IMR-90 (cell line): ENCODE measurements around the gene CIAO3. TPM values are rescaled to one million over a fixed set of nuclear protein-coding genes. Genes with fewer than 3 reads are reported as not detected.

Source experiments
- ATAC-seq: fragments of 200-7000 bp; cut with Tn5 transposase; 2 replicates; pipeline ENCODE4 v1.9.1; 2020; ENCODE audit warnings: low read depth, mild to moderate bottlenecking, moderate library complexity
- BruUV-seq: library from RNA; stranded (reverse); fragments of 400-500 nt; replicated peaks from 2 replicates; lab custom pipeline; 2021; lab: Mats Ljungman, UMichigan
- CTCF ChIA-PET: fragments of 300-600 bp; formaldehyde crosslinking; extraction: SDS; loops from one replicate; lab custom pipeline; 2021; ENCODE audit warnings: antibody characterized with exemption; lab: Yijun Ruan, JAX
- POLR2A ChIA-PET: fragments of 300-600 bp; sonication (Branson Sonifier 250); formaldehyde crosslinking; loops from one replicate; lab custom pipeline; 2022; ENCODE audit warnings: antibody characterized with exemption; ENCODE audit not compliant: unreplicated experiment; lab: Charles Lee
- DNase-seq: peaks from one replicate; pipeline ENCODE4 v3.0.0; 2013
- H2AFZ ChIP-seq: replicated peaks from 2 replicates; pipeline ENCODE3; 2013; ENCODE audit warnings: low read length, mild to moderate bottlenecking; ENCODE audit not compliant: poor library complexity
- H2AK5ac ChIP-seq: 2 replicates; pipeline ENCODE4 v1.6.1; 2013; ENCODE audit warnings: low read depth, low read length, inconsistent platforms
- H2AK9ac ChIP-seq: replicated peaks from 2 replicates; pipeline ENCODE3; 2013; ENCODE audit warnings: mild to moderate bottlenecking, low read depth, low read length, moderate library complexity; ENCODE audit not compliant: poor library complexity
- H2BK120ac ChIP-seq: 2 replicates; pipeline ENCODE4 v1.6.1; 2013; ENCODE audit warnings: low read depth, low read length, inconsistent platforms
- H2BK15ac ChIP-seq: 3 replicates; pipeline ENCODE4 v1.6.1; 2013; ENCODE audit warnings: low read depth, low read length, inconsistent platforms
- H2BK20ac ChIP-seq: 2 replicates; pipeline ENCODE4 v1.6.1; 2013; ENCODE audit warnings: low read depth, mild to moderate bottlenecking, inconsistent platforms, low read length, moderate library complexity
- H2BK5ac ChIP-seq: 2 replicates; pipeline ENCODE4 v1.6.1; 2013; ENCODE audit warnings: mild to moderate bottlenecking, low read depth, low read length, inconsistent platforms; ENCODE audit not compliant: poor library complexity, severe bottlenecking
- H3K14ac ChIP-seq: replicated peaks from 2 replicates; pipeline ENCODE4 v1.6.1; 2013; ENCODE audit warnings: low read depth, low read length, inconsistent platforms
- H3K18ac ChIP-seq: 2 replicates; pipeline ENCODE4 v1.6.1; 2013; ENCODE audit warnings: low read depth, low read length, control low read depth
- H3K23ac ChIP-seq: 2 replicates; pipeline ENCODE4 v1.6.1; 2013; ENCODE audit warnings: low read depth, low read length, inconsistent platforms
- H3K27ac ChIP-seq: 2 replicates; pipeline ENCODE4 v1.5.1; 2013; ENCODE audit warnings: mild to moderate bottlenecking, control low read depth, low read length; ENCODE audit not compliant: insufficient read depth
- H3K27me3 ChIP-seq: 2 replicates; pipeline ENCODE4 v1.6.1; 2013; ENCODE audit warnings: low read length; ENCODE audit not compliant: control insufficient read depth, insufficient read depth
- H3K36me3 ChIP-seq: 2 replicates; pipeline ENCODE4 v1.6.1; 2013; ENCODE audit warnings: low read length, mixed read lengths; ENCODE audit not compliant: control insufficient read depth, insufficient read depth
- H3K4ac ChIP-seq: 2 replicates; pipeline ENCODE4 v1.6.1; 2013; ENCODE audit warnings: low read depth, low read length, inconsistent platforms
- H3K4me1 ChIP-seq: 2 replicates; pipeline ENCODE4 v1.6.1; 2013; ENCODE audit warnings: low read length, mixed read lengths; ENCODE audit not compliant: control insufficient read depth, insufficient read depth
- H3K4me2 ChIP-seq: 2 replicates; pipeline ENCODE4 v1.6.1; 2013; ENCODE audit warnings: low read depth, mild to moderate bottlenecking, control low read depth, low read length, moderate library complexity
- H3K4me3 ChIP-seq: 2 replicates; pipeline ENCODE4 v1.5.1; 2013; ENCODE audit warnings: low read depth, mild to moderate bottlenecking, control low read depth, low read length, moderate library complexity; ENCODE audit not compliant: insufficient read depth
- H3K56ac ChIP-seq: 2 replicates; pipeline ENCODE4 v1.6.1; 2013; ENCODE audit warnings: low read length, inconsistent platforms; ENCODE audit not compliant: insufficient read depth; ENCODE audit errors: extremely low read depth
- H3K79me1 ChIP-seq, 2 experiments: 2 replicates each; pipeline ENCODE4 v1.6.1; 2013; ENCODE audit warnings: low read length in 2 of 2, inconsistent platforms in 1 of 2, low read depth in 1 of 2
- H3K9ac ChIP-seq: 2 replicates; pipeline ENCODE4 v1.6.1; 2013; ENCODE audit warnings: low read depth, low read length, control low read depth
- H3K9me1 ChIP-seq: 2 replicates; pipeline ENCODE4 v1.6.1; 2013; ENCODE audit warnings: low read length, inconsistent platforms; ENCODE audit not compliant: insufficient read depth
- H3K9me3 ChIP-seq: 2 replicates; pipeline ENCODE4 v1.6.1; 2013; ENCODE audit warnings: low read length; ENCODE audit not compliant: control insufficient read depth, insufficient read depth
- H4K20me1 ChIP-seq: 2 replicates; pipeline ENCODE4 v1.6.1; 2013; ENCODE audit warnings: low read length, inconsistent platforms; ENCODE audit not compliant: insufficient read depth
- H4K5ac ChIP-seq: 2 replicates; pipeline ENCODE4 v1.6.1; 2013; ENCODE audit warnings: mild to moderate bottlenecking, low read depth, low read length, control low read depth
- H4K8ac ChIP-seq, 2 experiments: 2 replicates each; pipeline ENCODE4 v1.6.1; 2013; ENCODE audit warnings: low read depth in 2 of 2, low read length in 2 of 2, control low read depth in 1 of 2, inconsistent platforms in 1 of 2
- H4K91ac ChIP-seq: 2 replicates; pipeline ENCODE4 v1.6.1; 2013; ENCODE audit warnings: low read depth, low read length, inconsistent platforms; ENCODE audit not compliant: insufficient read depth
- BHLHE40 ChIP-seq: fragments of 150-350 bp; IDR thresholded peaks from 2 replicates; pipeline ENCODE4 v1.6.1; 2016; ENCODE audit warnings: mild to moderate bottlenecking, low read depth, low read length
- CEBPB ChIP-seq: IDR thresholded peaks from 2 replicates; pipeline ENCODE4 v1.6.1; 2012; ENCODE audit warnings: low read depth, low read length, improper control_type of control experiment
- CHD1 ChIP-seq: IDR thresholded peaks from 2 replicates; pipeline ENCODE4 v1.6.1; 2012; ENCODE audit warnings: low read depth, low read length, improper control_type of control experiment
- ELK1 ChIP-seq: fragments of 150-350 bp; IDR thresholded peaks from 2 replicates; pipeline ENCODE4 v1.6.1; 2016; ENCODE audit warnings: low read depth, mild to moderate bottlenecking, low read length, moderate library complexity, borderline replicate concordance
- FOS ChIP-seq: fragments of 150-350 bp; IDR thresholded peaks from 2 replicates; pipeline ENCODE4 v1.6.1; 2016; ENCODE audit warnings: low read depth, low read length
- MAFK ChIP-seq: IDR thresholded peaks from 2 replicates; pipeline ENCODE4 v1.6.1; 2012; ENCODE audit warnings: low read depth, low read length, improper control_type of control experiment
- MAZ ChIP-seq: IDR thresholded peaks from 2 replicates; pipeline ENCODE4 v1.6.1; 2012; ENCODE audit warnings: low read depth, mild to moderate bottlenecking, low read length, improper control_type of control experiment, moderate library complexity, borderline replicate concordance
- MXI1 ChIP-seq: IDR thresholded peaks from 2 replicates; pipeline ENCODE4 v1.6.1; 2012; ENCODE audit warnings: low read depth, mild to moderate bottlenecking, low read length, moderate library complexity, borderline replicate concordance
- NFE2L2 ChIP-seq: fragments of 150-350 bp; IDR thresholded peaks from 2 replicates; pipeline ENCODE4 v1.6.1; 2016; ENCODE audit warnings: low read depth, mild to moderate bottlenecking, low read length
- RAD21 ChIP-seq: IDR thresholded peaks from 2 replicates; pipeline ENCODE4 v1.6.1; 2012; ENCODE audit warnings: low read length, improper control_type of control experiment
- RFX5 ChIP-seq: IDR thresholded peaks from 2 replicates; pipeline ENCODE4 v1.8.0; 2012; ENCODE audit warnings: low read depth, mild to moderate bottlenecking, low read length, moderate library complexity
- SMC3 ChIP-seq: fragments of 150-350 bp; IDR thresholded peaks from 2 replicates; pipeline ENCODE4 v1.6.1; 2016; ENCODE audit warnings: low read depth, mild to moderate bottlenecking, antibody characterized with exemption, low read length, moderate library complexity
- USF2 ChIP-seq: fragments of 150-350 bp; IDR thresholded peaks from 2 replicates; pipeline ENCODE4 v1.6.1; 2017; ENCODE audit warnings: mild to moderate bottlenecking, antibody characterized with exemption, low read length, low read depth
- WGBS, 2 experiments: methylation state at CpG; one replicate each; pipeline versions ENCODE4 v1.1.5 to v1.1.7; 2013; ENCODE audit warnings: missing lambda C conversion rate in 2 of 2; ENCODE audit not compliant: insufficient read length in 1 of 2; ENCODE audit errors: extremely low coverage in 2 of 2; 5-methylcytosine and 5-hydroxymethylcytosine counted together
- dilution Hi-C: fragments of 300-500 bp; cut with HindIII; formaldehyde crosslinking; loops from one replicate; pipeline ENCODE4 v1.14.3; 2018; ENCODE audit warnings: low sequenced_read_pairs; ENCODE audit not compliant: unreplicated experiment
- in situ Hi-C: fragments of 300-500 bp; cut with MboI; formaldehyde crosslinking; loops from 3 replicates; pipeline ENCODE4 v1.14.3; 2019; ENCODE audit warnings: low sequenced_read_pairs, inconsistent platforms, mixed read lengths
- intact Hi-C: fragments of 100-400 bp; cut with micrococcal nuclease; formaldehyde crosslinking; loops from 2 replicates; pipeline ENCODE4 v1.10.0; 2022
- polyA plus RNA-seq, 3 experiments: library from polyadenylated mRNA; depleted of rRNA; stranded (reverse); fragments of >200 nt; gene quantifications; 2 replicates each; pipeline ENCODE4 v1.2.3, GENCODE V29; 2012; ENCODE audit warnings: low replicate concordance in 1 of 3
- total RNA-seq: library from RNA; depleted of rRNA; stranded (reverse); fragments of >200 nt; gene quantifications from 2 replicates; pipeline ENCODE4 v1.2.3, GENCODE V29; 2012
- TF ChIP-seq, protein P1 (sequence below): conservative IDR thresholded peaks from 2 replicates; pipeline ENCODE4 v1.5.1; 2012; ENCODE audit warnings: mild to moderate bottlenecking, low read depth, low read length, improper control_type of control experiment

Gene CIAO3
- total and polyA plus RNA-seq, 2 of the 4 experiments (the other 2 are of a cell fraction): 17.0 to 20.2 TPM

- WGBS, 2 experiments: 1% methylated on average over 15 of the region's 64 CpGs; no CpG with 5 or more reads in 1 of the 2 experiments
- no TSS peak for BruUV-seq
- ChIA-PET CTCF (no interaction called here), POLR2A (no interaction called here)
- Histone ChIP-seq H3K27ac (no peak overlapping the region), H2BK120ac (no peak overlapping the region), H3K36me3 (no peaks in the 10 kb centered on the region), H4K20me1 (peaks cover 4% of the 10 kb centered on the region; the same call in 1 of the 2 replicates), H3K9me1 (peaks cover 7% of the 10 kb centered on the region), H4K91ac (no peak overlapping the region), H3K23ac (no peak overlapping the region), H2BK15ac (no peak overlapping the region), H4K8ac (no peak overlapping the region), H2AFZ (no peak overlapping the region), H2BK20ac (no peak overlapping the region), H3K4ac (no peak overlapping the region), H4K5ac (no peak overlapping the region), H3K9me3 (no peaks in the 10 kb centered on the region; the same call in 1 of the 2 replicates), H3K18ac (no peak overlapping the region), H3K79me1 (peaks cover 5 to 7% of the 10 kb centered on the region in 2 experiments; a peak in 3 of 4 replicates), H2AK5ac (no peak overlapping the region), H3K4me3 (no peak overlapping the region), H3K14ac (no peak overlapping the region), H3K4me2 (no peak overlapping the region), H3K27me3 (peaks cover 53% of the 10 kb centered on the region), H2AK9ac (no peak overlapping the region), H3K4me1 (peaks cover 7% of the 10 kb centered on the region; the same call in 1 of the 2 replicates), H3K56ac (no peak overlapping the region), H3K9ac (no peak overlapping the region), H2BK5ac (no peak overlapping the region)
- TF ChIP-seq FOS (no peak), NFE2L2 (no peak), MXI1 (no peak), RFX5 (no peak), MAZ (no peak), BHLHE40 (no peak), RAD21 (no peak), ELK1 (no peak), CHD1 (no peak), USF2 (no peak), CEBPB (no peak), SMC3 (no peak), MAFK (no peak)
- TF ChIP-seq, protein P1, sequence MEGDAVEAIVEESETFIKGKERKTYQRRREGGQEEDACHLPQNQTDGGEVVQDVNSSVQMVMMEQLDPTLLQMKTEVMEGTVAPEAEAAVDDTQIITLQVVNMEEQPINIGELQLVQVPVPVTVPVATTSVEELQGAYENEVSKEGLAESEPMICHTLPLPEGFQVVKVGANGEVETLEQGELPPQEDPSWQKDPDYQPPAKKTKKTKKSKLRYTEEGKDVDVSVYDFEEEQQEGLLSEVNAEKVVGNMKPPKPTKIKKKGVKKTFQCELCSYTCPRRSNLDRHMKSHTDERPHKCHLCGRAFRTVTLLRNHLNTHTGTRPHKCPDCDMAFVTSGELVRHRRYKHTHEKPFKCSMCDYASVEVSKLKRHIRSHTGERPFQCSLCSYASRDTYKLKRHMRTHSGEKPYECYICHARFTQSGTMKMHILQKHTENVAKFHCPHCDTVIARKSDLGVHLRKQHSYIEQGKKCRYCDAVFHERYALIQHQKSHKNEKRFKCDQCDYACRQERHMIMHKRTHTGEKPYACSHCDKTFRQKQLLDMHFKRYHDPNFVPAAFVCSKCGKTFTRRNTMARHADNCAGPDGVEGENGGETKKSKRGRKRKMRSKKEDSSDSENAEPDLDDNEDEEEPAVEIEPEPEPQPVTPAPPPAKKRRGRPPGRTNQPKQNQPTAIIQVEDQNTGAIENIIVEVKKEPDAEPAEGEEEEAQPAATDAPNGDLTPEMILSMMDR: no peak
- dilution Hi-C loops (no loop called here), in situ Hi-C loops (no loop called here), intact Hi-C loops (no loop called here)
- no peak for DNase-seq
- ATAC-seq: no peak
These were observed 46.5 kb downstream of the CIAO3 start for GRCh38 chr16:694187-694862.
